PC-9 (cell line): ENCODE measurements around the gene LPIN3. TPM values are rescaled to one million over a fixed set of nuclear protein-coding genes. Genes with fewer than 3 reads are reported as not detected.
A peak's percentile ranks its signal among the peaks of the same experiment; 100 is the strongest.

Experiments
- BruUV-seq: library from RNA; stranded (reverse); fragments of 400-500 nt; replicated peaks from 2 replicates; lab custom pipeline; 2021; lab: Mats Ljungman, UMichigan
- CTCF ChIA-PET: fragments of 300-600 bp; sonication (Branson Sonifier 250); formaldehyde crosslinking; loops from one replicate; lab custom pipeline; 2022; ENCODE audit warnings: antibody characterized with exemption; lab: Charles Lee
- POLR2A ChIA-PET: fragments of 300-600 bp; sonication (Branson Sonifier 250); formaldehyde crosslinking; loops from one replicate; lab custom pipeline; 2022; ENCODE audit warnings: antibody characterized with exemption; ENCODE audit not compliant: unreplicated experiment; lab: Charles Lee
- DNase-seq, 2 experiments: peaks; one replicate each; pipeline versions ENCODE4 v3.0.0 to v3.0.0-alpha.2; 2015 to 2022; ENCODE audit warnings: mixed read lengths in 1 of 2
- H2AFZ ChIP-seq: fragments of 200-600 bp; sonication (generic); 2 replicates; pipeline ENCODE4 v1.8.1; 2017; ENCODE audit warnings: antibody characterized with exemption
- H3F3A ChIP-seq: fragments of 200-600 bp; sonication (generic); 2 replicates; pipeline ENCODE4 v1.8.1; 2017; ENCODE audit warnings: antibody characterized with exemption, mild to moderate bottlenecking, low read depth; ENCODE audit not compliant: insufficient read depth
- H3K27ac ChIP-seq: fragments of 200-600 bp; sonication (generic); 2 replicates; pipeline ENCODE4 v1.6.1; 2016; ENCODE audit warnings: mixed run types
- H3K27me3 ChIP-seq: fragments of 200-600 bp; sonication (generic); 2 replicates; pipeline ENCODE4 v1.6.1; 2016; ENCODE audit warnings: low read depth, mixed run types; ENCODE audit not compliant: insufficient read depth
- H3K36me3 ChIP-seq: fragments of 200-600 bp; sonication (generic); 2 replicates; pipeline ENCODE4 v1.6.1; 2016; ENCODE audit warnings: low read depth, mixed run types
- H3K4me1 ChIP-seq: fragments of 200-600 bp; sonication (generic); replicated peaks from 2 replicates; pipeline ENCODE4 v1.6.1; 2016; ENCODE audit warnings: mixed run types; ENCODE audit not compliant: insufficient read depth
- H3K4me2 ChIP-seq: fragments of 200-600 bp; sonication (generic); 2 replicates; pipeline ENCODE4 v1.6.1; 2017; ENCODE audit warnings: mixed run types
- H3K4me3 ChIP-seq: fragments of 200-600 bp; sonication (generic); 2 replicates; pipeline ENCODE4 v1.6.1; 2016; ENCODE audit warnings: mixed run types
- H3K79me2 ChIP-seq: fragments of 200-600 bp; sonication (generic); 2 replicates; pipeline ENCODE4 v1.6.1; 2017; ENCODE audit warnings: low read depth, mixed run types
- H3K9me2 ChIP-seq: fragments of 200-600 bp; sonication (generic); 2 replicates; pipeline ENCODE4 v1.8.1; 2017; ENCODE audit warnings: mild to moderate bottlenecking; ENCODE audit not compliant: insufficient read depth
- H3K9me3 ChIP-seq: fragments of 200-600 bp; sonication (generic); 2 replicates; pipeline ENCODE4 v1.8.1; 2016; ENCODE audit warnings: low read depth; ENCODE audit not compliant: insufficient read depth
- H4K20me1 ChIP-seq: fragments of 200-600 bp; sonication (generic); 2 replicates; pipeline ENCODE4 v1.8.1; 2017; ENCODE audit not compliant: insufficient read depth
- EZH2 ChIP-seq: fragments of 200-600 bp; sonication (generic); IDR thresholded peaks from 2 replicates; pipeline ENCODE4 v1.8.0; 2017; ENCODE audit warnings: antibody characterized with exemption, low read depth
- intact Hi-C: fragments of 100-400 bp; cut with micrococcal nuclease; formaldehyde crosslinking; loops from one replicate; pipeline ENCODE4 v1.10.0; 2022; ENCODE audit not compliant: unreplicated experiment
- total RNA-seq: library from RNA; stranded (reverse); gene quantifications from 2 replicates; pipeline ENCODE4 v1.2.3, GENCODE V29; 2021
- TF ChIP-seq, protein P1 (sequence below): fragments of 200-600 bp; sonication (generic); conservative IDR thresholded peaks from 2 replicates; pipeline ENCODE4 v1.6.1; 2017; ENCODE audit warnings: mixed run types, antibody characterized with exemption, mild to moderate bottlenecking, moderate library complexity

LPIN3 gene
- total RNA-seq, 1 experiment from 2014 or later: 12.1 TPM

DNA sequence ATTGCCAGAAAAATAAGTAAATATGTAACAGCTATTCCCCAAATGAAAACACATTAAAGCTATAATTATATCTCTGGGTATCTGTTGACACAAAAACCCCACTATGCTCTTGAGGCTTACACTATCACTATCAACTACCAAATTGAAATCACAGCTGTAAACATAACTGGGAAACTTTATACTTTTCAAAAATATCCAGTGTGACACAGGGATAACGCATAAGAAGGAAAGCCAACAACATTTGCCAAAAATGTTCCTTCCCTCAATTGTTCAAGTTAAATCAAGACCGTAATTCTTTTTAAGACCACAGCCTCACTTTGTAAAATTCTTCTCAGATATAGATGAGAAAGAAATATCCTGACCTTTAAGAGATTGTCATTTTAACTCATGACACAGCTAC, 26.2 kb upstream of the LPIN3 start:
- POLR2A ChIA-PET: no interaction called here
- no peak overlapping the region for H3K27ac ChIP-seq
- H4K20me1 ChIP-seq: no peaks in the 10 kb centered on the region; the same call in 1 of the 2 replicates
- H3K4me2 ChIP-seq: no peak overlapping the region
- TF ChIP-seq, protein P1, sequence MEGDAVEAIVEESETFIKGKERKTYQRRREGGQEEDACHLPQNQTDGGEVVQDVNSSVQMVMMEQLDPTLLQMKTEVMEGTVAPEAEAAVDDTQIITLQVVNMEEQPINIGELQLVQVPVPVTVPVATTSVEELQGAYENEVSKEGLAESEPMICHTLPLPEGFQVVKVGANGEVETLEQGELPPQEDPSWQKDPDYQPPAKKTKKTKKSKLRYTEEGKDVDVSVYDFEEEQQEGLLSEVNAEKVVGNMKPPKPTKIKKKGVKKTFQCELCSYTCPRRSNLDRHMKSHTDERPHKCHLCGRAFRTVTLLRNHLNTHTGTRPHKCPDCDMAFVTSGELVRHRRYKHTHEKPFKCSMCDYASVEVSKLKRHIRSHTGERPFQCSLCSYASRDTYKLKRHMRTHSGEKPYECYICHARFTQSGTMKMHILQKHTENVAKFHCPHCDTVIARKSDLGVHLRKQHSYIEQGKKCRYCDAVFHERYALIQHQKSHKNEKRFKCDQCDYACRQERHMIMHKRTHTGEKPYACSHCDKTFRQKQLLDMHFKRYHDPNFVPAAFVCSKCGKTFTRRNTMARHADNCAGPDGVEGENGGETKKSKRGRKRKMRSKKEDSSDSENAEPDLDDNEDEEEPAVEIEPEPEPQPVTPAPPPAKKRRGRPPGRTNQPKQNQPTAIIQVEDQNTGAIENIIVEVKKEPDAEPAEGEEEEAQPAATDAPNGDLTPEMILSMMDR: no peak
- TF ChIP-seq EZH2: no peak
- CTCF ChIA-PET: no interaction called here
- no TSS peak for BruUV-seq
- intact Hi-C loops: no loop called here
- no peaks in the 10 kb centered on the region for H3K27me3 ChIP-seq
- H3K4me1 ChIP-seq: peaks cover 21% of the 10 kb centered on the region
- no peak overlapping the region for H3K4me3 ChIP-seq
- H3K79me2 ChIP-seq: peaks cover 24% of the 10 kb centered on the region; the same call in 1 of the 2 replicates
- H2AFZ ChIP-seq: no peak overlapping the region
- DNase-seq: no peak
- peaks cover 14% of the 10 kb centered on the region; the same call in 1 of the 2 replicates for H3F3A ChIP-seq
- no peaks in the 10 kb centered on the region for H3K9me2 ChIP-seq
- H3K36me3 ChIP-seq: no peaks in the 10 kb centered on the region
- H3K9me3 ChIP-seq: no peaks in the 10 kb centered on the region

- no peaks in the 10 kb centered on the region for H3K27me3 ChIP-seq
- peaks cover 24% of the 10 kb centered on the region; the same call in 1 of the 2 replicates for H3K79me2 ChIP-seq
- peak overlapping the region; percentile 98; the same call in 1 of the 2 replicates for H2AFZ ChIP-seq
- peaks cover 27% of the 10 kb centered on the region for H3K4me1 ChIP-seq
- no peak for TF ChIP-seq EZH2
- TF ChIP-seq, protein P1: no peak
- peak overlapping the region; percentile 83 for H3K4me3 ChIP-seq
- TSS peak; percentile 66 for BruUV-seq
- ChIA-PET CTCF (no interaction called here), POLR2A (no interaction called here)
- peak overlapping the region; percentile 51; the same call in 1 of the 2 replicates for H3K27ac ChIP-seq
- peak overlapping the region; percentile 89 for H3K4me2 ChIP-seq
- no peaks in the 10 kb centered on the region; the same call in 1 of the 2 replicates for H4K20me1 ChIP-seq
- H3F3A ChIP-seq: peaks cover 15% of the 10 kb centered on the region; the same call in 1 of the 2 replicates
- H3K36me3 ChIP-seq: no peaks in the 10 kb centered on the region
- no peak for DNase-seq
- intact Hi-C loops: loop anchor here (1.0 to 5.0 kb wide), 3 partner anchors 49 to 143 kb away; no protein-coding TSS in a partner anchor
- H3K9me2 ChIP-seq: no peaks in the 10 kb centered on the region
- no peaks in the 10 kb centered on the region for H3K9me3 ChIP-seq
Measured at GRCh38 chr20:41316051-41316450, 24.6 kb upstream of the LPIN3 start.

- Histone ChIP-seq H3K36me3 (no peaks in the 10 kb centered on the region), H3K27ac (peak overlapping the region; percentile 51), H3K4me1 (peaks cover 32% of the 10 kb centered on the region), H3K79me2 (peaks cover 24% of the 10 kb centered on the region; the same call in 1 of the 2 replicates), H3F3A (peaks cover 22% of the 10 kb centered on the region), H3K9me2 (no peaks in the 10 kb centered on the region), H3K27me3 (no peaks in the 10 kb centered on the region), H3K4me2 (peak overlapping the region; percentile 89), H4K20me1 (no peaks in the 10 kb centered on the region; the same call in 1 of the 2 replicates), H3K4me3 (peak overlapping the region; percentile 83), H2AFZ (peak overlapping the region; percentile 98), H3K9me3 (no peaks in the 10 kb centered on the region)
- peak; percentile 55 to 83 for DNase-seq
- CTCF ChIA-PET: no interaction called here
- BruUV-seq: no TSS peak
- intact Hi-C loops: loop anchor here (1.0 to 5.0 kb wide), 5 partner anchors 12 to 144 kb away; partner anchors contain the start of gene LPIN3
- POLR2A ChIA-PET: no interaction called here
- TF ChIP-seq, protein P1: no peak
- TF ChIP-seq EZH2: no peak
Measured at GRCh38 chr20:41316602-41317545, 23.7 kb upstream of the LPIN3 start.
